HL-60/S4 treated with retinoic acid at 250 ng/mL for 4 days and 3 days (cell line): ENCODE measurements around the gene RELL2.

ENCODE experiments used
- in situ Hi-C: fragments of 300-500 bp; cut with MboI; formaldehyde crosslinking; loops from 2 replicates; pipeline ENCODE4 v1.7.0; 2022; ENCODE audit warnings: low sequenced_read_pairs

The RELL2 gene

DNA sequence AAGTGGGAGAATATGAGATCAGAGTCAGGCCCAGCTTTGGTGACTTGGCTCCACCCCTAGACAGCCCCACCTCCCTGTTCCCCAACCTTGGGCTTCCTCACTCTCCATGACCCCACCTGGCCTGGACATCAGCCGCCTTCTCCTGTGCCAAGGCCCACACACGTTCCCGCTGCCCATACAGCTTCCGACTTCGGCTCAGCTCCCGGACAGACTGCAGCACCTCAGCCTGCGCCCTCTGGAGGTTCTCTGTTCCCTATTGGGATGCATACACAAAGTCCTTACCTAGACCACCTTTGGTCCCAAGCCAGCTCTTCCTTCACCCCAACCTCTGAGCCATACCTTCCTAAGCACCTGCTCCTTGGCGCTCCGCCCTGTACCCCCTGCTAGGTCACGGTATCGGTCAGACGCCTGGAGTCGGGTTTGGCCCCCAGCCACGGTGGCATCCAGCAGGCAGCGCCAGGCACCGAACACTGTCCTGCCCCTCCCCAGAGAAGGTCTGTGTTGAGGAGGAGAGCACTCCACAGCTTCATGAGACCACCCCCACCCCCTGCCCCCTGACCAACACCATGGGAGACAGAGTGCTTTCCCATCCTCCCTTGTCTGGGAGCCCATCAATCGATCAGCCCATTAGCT, 12.4 kb downstream of the RELL2 start:
- in situ Hi-C loops = no loop called here

- in situ Hi-C loops = no loop called here
Measured at GRCh38 chr5:141649972-141650371, 13.2 kb downstream of the RELL2 start.

DNA sequence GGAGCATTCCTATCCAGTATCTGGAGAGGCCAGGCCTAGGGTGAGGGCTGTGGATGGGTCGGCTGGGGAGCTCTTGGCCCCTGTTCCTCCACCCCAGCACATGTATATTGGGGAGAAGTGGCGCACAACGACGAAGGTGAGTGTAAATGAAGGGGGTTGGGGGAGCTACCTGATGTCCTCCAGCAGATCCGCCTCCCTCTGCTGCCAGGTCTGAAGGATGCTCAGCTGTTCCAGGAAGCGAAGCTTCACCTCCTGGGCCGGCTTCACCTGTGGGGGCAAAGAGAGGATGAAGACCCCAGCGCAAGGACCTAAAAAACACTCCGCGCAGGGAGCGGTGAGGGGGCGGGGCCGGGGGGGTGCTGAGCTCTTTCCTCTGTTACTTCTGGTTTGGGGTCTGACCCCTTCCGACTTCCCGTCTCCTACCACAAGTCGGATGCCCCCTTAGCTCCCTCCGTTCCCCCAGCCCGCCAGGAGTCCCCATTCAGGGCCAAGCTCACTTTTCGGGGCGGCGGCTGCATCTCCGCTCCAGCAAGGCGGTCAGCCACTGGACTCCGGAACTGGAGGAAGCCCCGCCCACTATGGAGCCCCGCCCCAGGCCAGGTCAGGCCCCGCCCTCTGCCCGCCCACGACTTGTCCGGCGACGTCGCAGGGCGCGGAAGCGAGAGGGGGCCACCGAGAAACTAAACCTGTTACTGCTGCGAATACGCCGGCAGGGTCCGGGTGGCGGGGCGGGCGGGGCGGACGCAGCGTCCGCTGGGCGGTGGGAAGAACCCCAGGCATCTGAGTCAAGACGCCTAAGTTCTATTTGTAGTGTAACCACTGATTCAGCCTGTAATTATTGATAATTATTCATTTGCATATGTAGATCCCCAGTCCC, 14.3 kb downstream of the RELL2 start, which contains the start of gene FCHSD1:
FCHSD1 (minus strand) TSS at position 568 of the 877 bp plus-strand sequence; CDS start at position 518, 50 bp downstream.
- in situ Hi-C loops = no loop called here

DNA sequence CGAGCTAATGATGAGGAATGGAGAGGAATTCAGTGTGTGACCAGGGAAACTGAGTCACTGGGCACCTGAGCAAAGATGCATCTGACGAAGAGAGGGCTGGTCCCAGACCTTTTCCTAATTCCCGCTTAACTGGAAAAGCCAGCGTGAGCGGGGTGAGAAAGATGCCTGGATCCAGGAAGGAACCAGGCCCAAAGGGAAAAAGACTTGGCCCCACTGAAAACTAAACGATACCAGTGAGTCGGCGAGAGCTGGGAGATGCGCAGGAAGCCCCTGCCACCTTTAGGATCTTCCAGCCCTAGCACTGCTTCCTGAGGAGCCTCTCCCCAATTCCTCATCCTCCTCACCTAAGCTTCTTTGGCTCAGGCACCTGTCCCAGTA, 14.9 kb downstream of the RELL2 start:
- in situ Hi-C loops = no loop called here

GRCh38 chr5:141654298-141654697, 17.5 kb downstream of the RELL2 start:
- in situ Hi-C loops = no loop called here

GRCh38 chr5:141655020-141655419, 18.2 kb downstream of the RELL2 start:
- in situ Hi-C loops = no loop called here

- in situ Hi-C loops = no loop called here
Measured at GRCh38 chr5:141656396-141656795, 19.6 kb downstream of the RELL2 start.

- in situ Hi-C loops = no loop called here
Measured at GRCh38 chr5:141657404-141657803, 20.6 kb downstream of the RELL2 start.

DNA sequence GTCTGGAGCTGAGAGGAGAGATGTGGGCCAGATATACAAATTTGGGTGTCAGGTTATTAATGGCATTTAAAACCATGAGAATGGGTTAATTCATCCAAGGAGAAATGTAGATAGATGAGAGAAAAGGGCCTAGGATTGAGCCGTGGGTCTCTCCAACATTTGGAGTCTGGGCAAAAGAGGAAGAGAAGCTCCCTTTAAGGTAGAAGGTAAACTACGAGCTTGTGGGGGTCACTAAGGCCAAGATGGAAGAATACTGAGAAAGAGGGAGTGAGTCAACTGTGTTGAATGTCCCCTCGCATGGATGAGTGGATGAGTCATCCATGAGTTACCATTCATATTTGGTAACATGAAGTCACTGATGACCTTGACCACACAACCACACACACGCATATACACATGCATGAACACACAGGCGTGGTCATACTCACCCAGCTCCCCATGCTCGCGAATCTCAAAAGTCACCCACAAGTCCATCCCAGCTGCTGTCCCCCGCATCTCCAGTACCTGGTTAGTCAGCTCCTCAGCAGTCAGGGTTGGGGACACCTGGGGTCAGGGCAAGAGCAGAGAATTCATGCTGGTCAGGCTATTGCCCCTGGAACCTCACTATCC, 21.2 kb downstream of the RELL2 start:
- in situ Hi-C loops = no loop called here

GRCh38 chr5:141662028-141662427, 25.2 kb downstream of the RELL2 start:
- in situ Hi-C loops = no loop called here

GRCh38 chr5:141663506-141663905, 26.7 kb downstream of the RELL2 start:
- in situ Hi-C loops = no loop called here

DNA sequence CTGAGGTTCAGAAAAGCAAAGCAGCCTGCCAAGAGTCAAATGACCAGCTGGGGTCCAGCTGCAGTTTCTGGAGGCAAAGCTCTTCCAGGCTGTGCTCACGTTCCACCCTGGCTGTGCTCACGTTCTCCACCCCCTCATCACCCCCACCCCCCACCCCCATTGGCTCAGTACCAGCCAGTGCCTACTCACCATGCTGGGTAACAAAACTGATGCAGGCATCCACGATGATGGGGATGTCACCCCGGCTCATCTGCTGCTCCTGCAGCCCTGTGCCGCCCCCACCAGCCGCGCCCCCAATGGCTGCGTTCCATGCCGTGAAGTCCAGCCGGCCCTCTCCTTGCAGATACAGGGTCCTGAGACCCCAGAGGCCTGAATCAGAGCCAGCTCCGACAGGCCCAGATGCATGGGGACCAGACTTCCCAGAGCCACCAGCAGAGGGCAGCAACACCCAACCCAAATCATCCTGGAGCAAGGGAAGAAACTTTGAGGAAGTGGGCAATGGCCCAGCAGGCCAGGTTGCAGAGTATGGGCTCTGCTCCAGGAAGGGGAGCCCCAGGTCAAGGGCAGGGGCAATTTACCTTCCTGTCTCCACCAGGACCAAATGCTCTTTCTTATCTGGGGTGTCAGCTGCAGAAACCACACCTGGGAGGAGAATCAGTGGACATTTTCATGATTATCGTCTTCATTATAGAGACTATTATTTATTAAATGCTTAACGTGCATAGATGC, 28.1 kb downstream of the RELL2 start:
- in situ Hi-C loops = no loop called here

- in situ Hi-C loops = no loop called here
Measured at GRCh38 chr5:141665995-141666940, 29.5 kb downstream of the RELL2 start.

GRCh38 chr5:141668601-141669265, 31.9 kb downstream of the RELL2 start:
- in situ Hi-C loops = no loop called here

GRCh38 chr5:141669520-141669919, 32.7 kb downstream of the RELL2 start:
- in situ Hi-C loops = no loop called here

- in situ Hi-C loops = loop anchor here (10.0 kb wide), 1 partner anchor 283 kb away; the partner anchor contains the start of gene PCDH12
Measured at GRCh38 chr5:141672071-141672840, 35.5 kb downstream of the RELL2 start.

DNA sequence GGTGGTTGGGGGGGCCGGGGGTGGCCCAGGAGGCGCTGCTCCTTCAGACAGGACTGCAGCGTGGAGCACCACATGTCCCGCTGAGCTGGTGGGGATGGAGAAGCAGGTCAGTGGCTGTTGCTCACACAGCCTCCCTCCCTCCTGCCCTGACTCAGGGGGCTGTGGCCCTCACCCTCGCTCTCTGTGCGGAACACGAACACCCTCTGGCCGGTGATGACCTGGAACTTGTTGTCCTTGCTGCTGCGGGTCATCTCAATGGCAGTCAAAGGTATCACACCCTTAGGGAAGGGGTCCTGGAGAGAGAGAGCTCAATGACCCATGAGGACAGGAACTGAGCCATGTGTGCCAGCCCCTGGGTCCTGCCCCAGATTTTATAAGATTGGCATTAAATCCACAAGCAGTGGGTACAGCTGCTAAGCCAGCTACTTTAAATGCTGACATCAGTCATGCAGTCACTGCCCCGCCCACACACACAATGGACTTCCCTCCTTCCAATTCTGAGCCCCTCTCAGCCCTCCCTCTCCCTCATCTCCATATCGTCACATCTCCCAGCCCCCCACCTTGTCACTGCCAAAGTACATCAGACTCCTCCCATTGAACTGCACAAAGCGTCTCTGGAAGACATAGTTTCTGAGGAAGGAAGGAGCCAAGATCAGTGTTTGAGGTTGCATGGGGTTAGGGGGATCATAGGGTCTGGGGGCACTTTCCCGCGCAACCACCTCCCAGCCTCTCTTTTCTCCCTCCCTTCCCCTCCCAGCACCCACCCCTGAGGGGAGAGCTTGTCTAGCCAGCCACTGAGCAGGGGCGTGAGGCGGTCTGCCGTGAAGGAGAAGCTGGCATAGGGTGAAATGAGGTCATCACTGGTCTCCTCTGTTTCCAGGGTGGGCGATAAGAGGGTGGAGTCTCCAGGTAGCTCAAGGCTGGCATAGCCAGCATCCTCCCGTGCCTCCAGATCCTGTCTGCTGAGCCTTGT, 36.3 kb downstream of the RELL2 start:
- in situ Hi-C loops = loop anchor here (10.0 kb wide), 1 partner anchor 282 kb away; the partner anchor contains the start of gene PCDH12
